MM.1S (cell line): Measurements from ENCODE around the gene PRIMA1.

Experiments used
- EZH2phosphoT487 ChIP-seq: fragments of 300-600 bp; sonication (generic); IDR thresholded peaks from 2 replicates; pipeline ENCODE4 v1.6.1; 2018; ENCODE audit warnings: antibody characterized with exemption, low read length
- TF ChIP-seq, protein P1 (sequence below): fragments of 300-600 bp; sonication (generic); IDR thresholded peaks from 2 replicates; pipeline ENCODE4 v1.5.1; 2016; ENCODE audit warnings: antibody characterized with exemption, low read length, mixed read lengths

GRCh38 chr14:93788543-93789227, 400 bp upstream of the PRIMA1 start:
- no peak for TF ChIP-seq EZH2phosphoT487
- TF ChIP-seq, protein P1, sequence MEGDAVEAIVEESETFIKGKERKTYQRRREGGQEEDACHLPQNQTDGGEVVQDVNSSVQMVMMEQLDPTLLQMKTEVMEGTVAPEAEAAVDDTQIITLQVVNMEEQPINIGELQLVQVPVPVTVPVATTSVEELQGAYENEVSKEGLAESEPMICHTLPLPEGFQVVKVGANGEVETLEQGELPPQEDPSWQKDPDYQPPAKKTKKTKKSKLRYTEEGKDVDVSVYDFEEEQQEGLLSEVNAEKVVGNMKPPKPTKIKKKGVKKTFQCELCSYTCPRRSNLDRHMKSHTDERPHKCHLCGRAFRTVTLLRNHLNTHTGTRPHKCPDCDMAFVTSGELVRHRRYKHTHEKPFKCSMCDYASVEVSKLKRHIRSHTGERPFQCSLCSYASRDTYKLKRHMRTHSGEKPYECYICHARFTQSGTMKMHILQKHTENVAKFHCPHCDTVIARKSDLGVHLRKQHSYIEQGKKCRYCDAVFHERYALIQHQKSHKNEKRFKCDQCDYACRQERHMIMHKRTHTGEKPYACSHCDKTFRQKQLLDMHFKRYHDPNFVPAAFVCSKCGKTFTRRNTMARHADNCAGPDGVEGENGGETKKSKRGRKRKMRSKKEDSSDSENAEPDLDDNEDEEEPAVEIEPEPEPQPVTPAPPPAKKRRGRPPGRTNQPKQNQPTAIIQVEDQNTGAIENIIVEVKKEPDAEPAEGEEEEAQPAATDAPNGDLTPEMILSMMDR: no peak
